Fibroblast of mammary gland (primary cell): Measurements from ENCODE around the gene NIT1.

ENCODE experiments used
- DNase-seq: peaks from one replicate; pipeline ENCODE4 v3.0.0-alpha.2; 2010; ENCODE audit warnings: low read depth
- H3K4me3 ChIP-seq: 2 replicates; pipeline ENCODE4 v1.5.1; 2011; ENCODE audit warnings: low read depth, mild to moderate bottlenecking, low read length, moderate library complexity; ENCODE audit not compliant: control insufficient read depth
- CTCF ChIP-seq: conservative IDR thresholded peaks from 2 replicates; pipeline ENCODE4 v1.5.1; 2011; ENCODE audit warnings: low read depth, low read length, inconsistent platforms; ENCODE audit not compliant: control insufficient read depth, insufficient read depth

Gene NIT1

GRCh38 chr1:161079436-161080110 lies 38.3 kb upstream of the NIT1 start:
- no peak overlapping the region for H3K4me3 ChIP-seq
- TF ChIP-seq CTCF = no peak
- no peak for DNase-seq

- peak; percentile 76 for DNase-seq
- no peak for TF ChIP-seq CTCF
- no peak overlapping the region for H3K4me3 ChIP-seq
Observed at GRCh38 chr1:161080441-161081405, 37.2 kb upstream of the NIT1 start.

- no peak for TF ChIP-seq CTCF
- no peak overlapping the region for H3K4me3 ChIP-seq
- DNase-seq = no peak
Observed at GRCh38 chr1:161081519-161081918, 36.4 kb upstream of the NIT1 start.

GRCh38 chr1:161082483-161082882 lies 35.4 kb upstream of the NIT1 start:
- TF ChIP-seq CTCF = no peak
- no peak for DNase-seq
- H3K4me3 ChIP-seq = no peak overlapping the region

GRCh38 chr1:161082996-161083747 lies 34.7 kb upstream of the NIT1 start:
- peak; percentile 97 for DNase-seq
- TF ChIP-seq CTCF = no peak
- no peak overlapping the region for H3K4me3 ChIP-seq

GRCh38 chr1:161083748-161084596 lies 33.9 kb upstream of the NIT1 start:
- DNase-seq = no peak
- no peak overlapping the region for H3K4me3 ChIP-seq
- TF ChIP-seq CTCF = no peak
